ENCODE data around the gene TAF3.

DNA sequence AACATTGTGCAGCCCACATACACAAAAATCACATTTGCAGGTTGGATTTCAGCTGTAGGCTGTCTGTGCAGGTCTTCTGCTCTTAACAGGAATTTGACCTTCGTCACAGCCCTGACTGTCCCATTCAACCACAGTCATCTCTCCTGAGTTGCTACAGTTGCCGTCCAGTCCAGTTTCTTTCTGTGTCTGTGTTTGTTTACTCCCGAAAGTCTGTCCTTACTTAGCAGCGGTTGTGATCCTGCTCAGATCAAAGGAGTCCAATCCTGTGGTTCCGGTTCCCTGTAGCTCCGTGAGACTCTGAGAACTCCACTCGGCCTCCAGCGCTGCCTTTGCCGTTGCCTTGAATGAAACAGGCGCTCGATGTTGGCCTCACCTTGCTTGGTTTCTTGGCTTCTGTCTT lies 124.6 kb downstream of the TAF3 start:
- TF ChIP-seq, protein P1, sequence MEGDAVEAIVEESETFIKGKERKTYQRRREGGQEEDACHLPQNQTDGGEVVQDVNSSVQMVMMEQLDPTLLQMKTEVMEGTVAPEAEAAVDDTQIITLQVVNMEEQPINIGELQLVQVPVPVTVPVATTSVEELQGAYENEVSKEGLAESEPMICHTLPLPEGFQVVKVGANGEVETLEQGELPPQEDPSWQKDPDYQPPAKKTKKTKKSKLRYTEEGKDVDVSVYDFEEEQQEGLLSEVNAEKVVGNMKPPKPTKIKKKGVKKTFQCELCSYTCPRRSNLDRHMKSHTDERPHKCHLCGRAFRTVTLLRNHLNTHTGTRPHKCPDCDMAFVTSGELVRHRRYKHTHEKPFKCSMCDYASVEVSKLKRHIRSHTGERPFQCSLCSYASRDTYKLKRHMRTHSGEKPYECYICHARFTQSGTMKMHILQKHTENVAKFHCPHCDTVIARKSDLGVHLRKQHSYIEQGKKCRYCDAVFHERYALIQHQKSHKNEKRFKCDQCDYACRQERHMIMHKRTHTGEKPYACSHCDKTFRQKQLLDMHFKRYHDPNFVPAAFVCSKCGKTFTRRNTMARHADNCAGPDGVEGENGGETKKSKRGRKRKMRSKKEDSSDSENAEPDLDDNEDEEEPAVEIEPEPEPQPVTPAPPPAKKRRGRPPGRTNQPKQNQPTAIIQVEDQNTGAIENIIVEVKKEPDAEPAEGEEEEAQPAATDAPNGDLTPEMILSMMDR (IDR thresholded peaks at IDR 0.05; ENCODE audit: insufficient read depth, low read length, poor library complexity, severe bottlenecking) = no peak
- no peak for TF ChIP-seq EZH2phosphoT487 (conservative IDR thresholded peaks at IDR 0.05; ENCODE audit: low read length)

Measured in SU-DHL-6 (cell line).